SHP77 treated with DMSO at 0.1 percent for 48 hours (cell line): ENCODE results near the gene TANC1.
"Not testable (repeated sequence)": the region's sequence is repeated elsewhere in the genome, so short reads cannot be mapped to it uniquely, and the experiment has no call there.

Experiments
- DNase-seq: peaks from one replicate; lab custom pipeline; 2025; lab: John Stamatoyannopoulos, UW

The TANC1 gene

DNA sequence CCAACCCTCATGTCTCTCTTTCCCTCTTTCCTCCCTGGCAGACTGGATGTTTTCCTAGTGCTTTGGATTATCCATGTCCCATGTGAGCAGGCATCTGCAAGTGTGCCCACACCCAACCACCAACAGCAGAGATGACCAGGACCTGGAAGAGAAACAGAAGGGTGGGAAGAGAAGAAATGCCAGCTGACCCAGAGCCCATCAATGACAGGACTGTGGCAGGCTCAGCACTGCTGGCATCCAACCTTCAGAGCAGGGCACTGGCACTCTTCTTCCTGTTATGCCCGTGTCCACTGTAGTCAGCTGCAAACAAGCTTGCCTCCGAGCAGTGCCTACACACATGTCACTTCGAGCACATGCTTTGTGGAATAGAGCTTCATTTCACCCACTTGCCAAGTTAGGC lies 121.1 kb downstream of the TANC1 start:
- no peak for DNase-seq

DNA sequence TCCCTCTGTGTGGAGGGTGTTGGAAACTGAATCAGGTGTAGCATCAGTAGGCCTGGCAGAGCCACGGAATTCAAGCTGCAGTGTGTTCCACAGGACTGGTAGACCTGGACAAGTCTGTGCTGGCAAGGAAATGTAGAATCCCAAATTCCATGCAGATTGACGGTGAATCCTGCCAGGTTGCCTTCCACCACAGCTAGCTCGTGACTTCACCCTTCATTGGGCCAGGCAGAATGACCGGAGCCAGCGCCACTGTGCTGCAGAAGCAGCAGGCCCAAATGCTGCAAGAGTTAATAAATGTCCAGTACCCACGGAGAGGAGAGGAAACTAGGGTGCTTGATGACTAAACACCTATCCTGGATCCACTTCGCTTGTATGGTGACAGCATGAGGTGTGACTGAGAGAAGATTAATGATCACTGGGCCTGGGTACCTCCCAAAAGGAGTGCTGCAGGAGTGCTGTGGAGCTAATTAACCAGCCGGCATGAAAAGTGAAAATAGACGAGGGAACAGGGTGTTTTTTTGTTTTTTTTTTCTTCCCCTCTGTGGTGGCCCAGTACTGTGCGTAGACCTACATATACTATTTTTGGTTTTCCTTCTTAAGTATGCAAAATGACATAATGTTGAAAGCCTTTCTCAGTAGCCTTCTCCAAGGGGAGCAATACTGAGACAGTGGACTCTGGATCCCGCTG lies 122.2 kb downstream of the TANC1 start:
- no peak for DNase-seq

DNA sequence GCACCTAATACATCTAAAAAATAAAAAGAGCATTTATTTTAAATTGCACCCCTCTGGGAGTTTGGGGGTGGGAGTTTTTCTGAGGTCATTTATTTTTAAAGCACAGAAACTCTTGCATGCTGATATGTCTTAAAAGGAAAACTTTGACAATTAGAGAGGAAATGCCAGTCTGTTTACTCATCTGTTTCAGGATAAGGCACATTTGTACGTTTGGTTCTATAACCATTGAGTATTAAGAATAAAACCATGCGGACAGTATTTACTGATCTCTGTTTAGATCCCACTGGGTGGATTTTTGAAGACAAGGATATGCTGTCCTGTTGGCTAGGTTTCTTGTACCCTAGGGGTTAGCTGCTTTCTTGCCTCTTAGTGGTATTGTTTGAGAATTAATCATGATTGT lies 122.9 kb downstream of the TANC1 start:
- DNase-seq, result no peak

DNA sequence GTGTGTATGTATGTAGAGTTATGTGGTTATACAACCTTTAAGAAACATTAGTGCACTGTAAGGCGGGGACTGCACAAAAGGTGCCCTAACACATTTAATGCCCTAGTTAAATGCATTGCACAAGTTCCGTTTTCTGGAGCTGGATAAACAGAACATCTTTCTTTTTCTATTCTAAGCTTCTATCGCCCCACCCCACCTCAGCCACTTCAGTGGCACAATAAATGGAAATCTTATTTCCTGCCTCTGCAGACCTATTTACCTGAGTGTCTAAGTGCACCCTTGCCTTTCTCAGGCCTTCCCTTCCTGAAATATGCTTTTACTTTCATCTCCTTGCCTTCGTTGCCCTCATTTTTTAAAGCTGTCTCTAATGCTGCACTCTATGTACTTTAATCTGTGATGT lies 123.5 kb downstream of the TANC1 start:
- DNase-seq, result no peak

DNA sequence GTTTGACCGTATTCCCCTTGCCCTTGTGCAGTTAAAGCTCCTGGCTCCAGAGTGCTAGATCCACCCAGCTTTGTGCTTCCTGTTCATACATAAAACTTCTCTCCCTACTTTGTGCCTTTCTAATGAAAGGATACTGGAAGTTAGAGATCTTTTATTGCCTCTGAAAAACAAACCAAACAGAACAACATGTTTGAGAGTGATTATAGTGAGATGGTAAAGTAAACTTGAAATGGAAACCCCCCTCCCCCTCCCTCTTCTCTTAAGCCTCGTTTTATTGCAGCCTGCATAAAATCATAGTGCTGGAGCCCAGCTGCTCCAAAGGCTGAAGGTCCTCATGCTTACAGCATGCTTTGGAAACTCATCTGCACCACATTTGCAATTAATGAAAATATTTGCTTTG lies 125.1 kb downstream of the TANC1 start:
- peak; percentile 11 for DNase-seq

DNA sequence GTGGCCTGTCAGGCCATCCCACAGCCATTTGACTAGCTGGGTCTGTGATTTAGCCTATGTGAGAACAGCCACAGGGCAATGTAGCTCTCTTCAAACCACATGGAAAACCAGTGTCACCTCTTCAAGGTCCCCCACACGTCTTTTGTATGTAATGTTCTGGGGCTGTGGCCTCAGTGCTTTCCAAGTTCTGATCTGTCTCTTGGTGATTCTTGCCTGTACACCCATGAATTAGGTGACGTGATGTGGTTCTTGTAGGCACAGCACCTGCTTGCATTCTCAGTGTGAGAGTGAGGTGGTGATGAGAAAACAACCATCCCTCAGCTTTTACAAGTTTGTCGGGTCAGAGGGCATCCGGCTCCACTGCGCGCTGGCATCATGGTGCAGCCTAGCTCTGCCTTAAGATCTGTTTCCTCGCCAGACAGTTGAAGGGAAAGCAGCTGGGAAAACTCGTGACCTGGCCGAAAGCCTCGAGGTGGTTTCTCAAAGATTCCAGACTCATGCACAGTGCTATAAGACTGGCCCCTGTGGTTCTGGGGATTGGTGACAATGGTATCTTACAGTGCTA lies 125.8 kb downstream of the TANC1 start:
- peak; percentile 1 for DNase-seq

DNA sequence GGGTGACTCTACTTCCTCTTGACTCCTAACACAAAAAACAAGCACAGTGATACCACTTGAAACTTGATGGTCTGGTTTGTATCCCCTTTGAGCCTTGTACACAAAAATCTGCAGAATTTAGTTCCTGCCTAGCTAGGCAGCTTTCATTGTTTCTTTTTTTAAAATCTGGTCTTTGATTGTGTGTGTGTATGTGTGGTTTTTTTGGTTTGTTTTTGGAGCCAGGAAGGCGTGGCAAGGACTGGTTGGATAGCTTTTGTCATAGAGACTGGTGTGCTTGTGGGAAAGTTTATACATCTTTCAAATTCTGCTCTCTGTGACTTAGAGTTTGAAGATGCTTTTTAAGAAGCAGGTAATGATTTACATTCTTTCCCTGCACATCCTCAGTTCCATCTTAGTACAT lies 127.4 kb downstream of the TANC1 start:
- DNase-seq, result no peak

DNA sequence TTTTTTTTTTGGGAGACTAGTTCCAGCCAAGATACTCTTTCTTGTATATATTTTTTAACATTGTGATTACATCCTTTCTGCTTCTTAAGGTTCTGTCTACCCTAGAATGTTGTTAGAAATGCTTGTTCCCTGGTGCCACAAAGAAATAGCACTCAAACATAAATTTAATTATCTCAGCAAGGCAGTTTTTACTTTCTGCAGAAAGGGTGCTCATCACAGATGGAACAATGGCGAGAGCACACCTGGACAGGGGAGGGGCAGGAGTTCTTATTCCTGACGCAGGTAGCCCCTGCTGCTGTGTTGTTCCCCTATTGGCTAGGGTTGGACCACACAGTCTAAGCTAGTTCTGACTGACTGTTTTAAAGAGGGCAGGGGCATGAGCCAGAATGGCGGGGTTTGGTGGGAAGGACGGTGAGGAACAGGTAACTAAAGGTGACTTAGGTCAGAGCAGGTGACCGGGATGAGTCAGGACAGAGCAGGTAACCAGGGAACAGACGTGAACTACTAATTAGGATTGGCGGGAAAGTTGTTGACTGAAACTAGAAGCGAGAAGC lies 127.9 kb downstream of the TANC1 start:
- DNase-seq, result not testable (repeated sequence)

DNA sequence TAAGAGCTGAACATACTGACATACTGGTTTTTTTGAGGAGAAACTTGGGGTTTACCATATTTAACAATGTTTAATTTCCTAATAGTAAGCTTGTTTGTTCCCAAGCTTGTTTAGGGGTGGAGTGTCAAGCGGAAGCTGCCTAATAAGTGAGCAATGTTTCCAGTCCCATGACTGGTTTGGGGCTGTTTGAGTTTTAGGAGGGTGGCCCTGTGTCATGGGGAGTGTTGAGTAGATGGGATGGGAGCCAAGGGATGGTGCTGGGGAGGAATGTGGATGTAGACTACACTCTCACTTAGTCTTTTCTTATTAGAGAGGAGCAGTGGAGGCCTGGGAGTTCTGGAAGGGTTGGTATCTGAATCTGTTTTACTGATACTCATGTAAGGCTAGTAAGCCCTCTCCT lies 128.5 kb downstream of the TANC1 start:
- DNase-seq, result no peak

DNA sequence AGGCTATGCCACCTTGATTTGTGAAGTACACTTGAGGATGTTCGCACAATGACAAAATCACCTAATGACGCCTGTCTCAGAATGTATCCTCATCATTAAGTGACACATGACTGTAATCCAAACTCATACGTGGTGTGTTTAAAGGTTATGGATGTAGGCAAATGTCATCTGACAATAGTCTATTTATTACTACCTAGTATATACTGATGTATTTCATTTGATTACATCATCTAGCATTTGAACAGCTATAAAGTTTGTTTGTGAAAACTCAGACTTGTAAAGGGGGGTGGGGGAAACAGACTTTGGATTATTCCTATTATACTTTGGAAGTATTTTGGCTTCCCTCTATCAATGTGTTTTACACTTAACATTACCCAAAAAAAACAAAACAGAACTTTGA lies 129.9 kb downstream of the TANC1 start:
- DNase-seq, result no peak

DNA sequence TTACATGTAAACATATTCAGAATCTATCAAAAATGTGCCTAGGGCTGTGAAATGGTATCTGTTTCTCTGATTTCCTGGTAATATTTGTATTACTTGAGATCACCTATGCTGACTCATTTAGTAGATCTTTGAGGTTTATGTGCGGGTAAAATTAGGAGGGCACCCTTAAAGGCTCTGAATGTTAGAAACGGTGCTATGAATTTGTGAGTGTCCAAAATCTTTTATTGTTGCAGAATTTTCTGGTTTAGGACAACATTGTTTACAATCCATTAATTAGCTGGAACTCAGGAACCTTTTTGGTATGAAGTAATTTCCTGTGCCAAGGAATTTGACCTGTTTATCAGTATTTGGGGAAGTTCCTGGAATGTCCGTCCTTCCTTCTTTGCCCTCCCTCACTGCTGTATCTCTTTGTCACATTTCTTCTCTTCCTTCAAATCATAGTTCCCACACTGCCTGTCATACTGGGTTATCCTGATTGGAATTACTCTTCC lies 130.5 kb downstream of the TANC1 start:
- DNase-seq, result no peak

DNA sequence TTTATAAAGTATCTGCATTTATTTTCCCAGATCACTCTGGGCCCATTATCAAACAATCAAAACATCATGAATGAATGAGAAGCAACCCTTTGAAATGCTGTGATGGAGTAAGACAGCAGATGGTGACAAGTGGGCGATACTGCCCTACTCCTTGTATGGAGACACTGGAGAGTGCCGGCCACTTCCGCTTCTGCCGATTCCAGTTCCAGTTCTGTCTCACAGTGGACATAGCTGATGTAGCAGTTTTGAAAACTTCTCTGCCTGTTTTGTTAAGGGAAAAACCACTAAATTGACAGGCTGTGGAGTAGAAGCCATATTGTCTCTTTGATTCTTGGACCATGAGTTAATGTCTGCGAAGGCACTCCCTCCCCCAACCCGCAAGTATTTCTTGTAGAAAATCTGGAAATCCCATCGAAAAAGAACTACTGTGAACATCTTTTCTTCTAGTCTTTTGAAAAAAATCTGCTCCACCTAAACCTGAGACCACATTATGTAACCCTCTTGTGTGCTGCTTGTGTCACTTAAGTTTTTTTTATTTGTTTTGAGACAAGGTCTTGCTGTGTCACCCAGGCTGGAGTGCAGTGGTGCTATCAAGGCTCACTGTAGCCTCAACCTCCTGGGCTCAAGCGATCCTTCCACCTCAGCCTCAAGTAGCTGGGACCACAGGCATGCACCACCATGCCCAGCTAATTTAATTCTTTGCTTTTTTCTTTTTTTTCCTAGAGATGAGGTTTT lies 133.5 kb downstream of the TANC1 start:
- DNase-seq, result no peak

DNA sequence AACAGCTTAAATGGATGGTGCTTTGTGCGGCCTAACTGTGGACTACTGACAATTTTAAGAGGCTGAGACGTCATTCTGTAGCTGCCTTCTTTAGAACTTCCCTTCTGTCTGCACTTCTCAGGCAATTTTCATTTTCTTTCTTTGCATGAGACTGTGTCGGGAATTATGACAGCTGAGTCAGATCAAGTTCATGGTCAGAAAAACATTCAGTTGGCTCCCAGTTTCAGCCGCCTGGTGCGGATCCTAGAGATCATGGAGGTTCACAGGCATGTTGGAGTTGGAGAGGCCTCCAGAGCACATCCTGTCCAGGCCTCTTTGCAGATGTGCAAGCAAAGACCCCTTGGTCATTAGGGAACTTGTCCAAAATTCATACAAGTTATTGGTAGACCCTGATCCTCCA lies 135.0 kb downstream of the TANC1 start:
- DNase-seq, result no peak

DNA sequence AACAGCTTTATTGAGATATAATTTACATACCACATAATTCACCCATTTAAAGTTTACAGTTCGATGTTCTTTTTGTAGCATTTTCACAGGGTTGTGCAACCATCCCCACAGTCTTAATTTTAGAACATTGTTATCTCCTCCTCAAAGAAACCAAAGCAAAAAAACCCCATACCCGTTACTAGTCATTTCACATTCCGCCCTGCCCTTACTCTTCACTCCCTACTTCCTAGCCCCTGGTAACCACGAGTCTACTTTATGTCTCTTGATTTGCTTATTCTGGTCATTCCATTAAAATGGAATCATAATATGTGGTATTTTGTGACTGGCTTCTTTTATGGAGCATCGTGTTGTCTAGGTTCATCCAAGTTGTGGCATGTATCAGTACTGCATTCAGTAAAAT lies 137.7 kb downstream of the TANC1 start:
- no peak for DNase-seq

DNA sequence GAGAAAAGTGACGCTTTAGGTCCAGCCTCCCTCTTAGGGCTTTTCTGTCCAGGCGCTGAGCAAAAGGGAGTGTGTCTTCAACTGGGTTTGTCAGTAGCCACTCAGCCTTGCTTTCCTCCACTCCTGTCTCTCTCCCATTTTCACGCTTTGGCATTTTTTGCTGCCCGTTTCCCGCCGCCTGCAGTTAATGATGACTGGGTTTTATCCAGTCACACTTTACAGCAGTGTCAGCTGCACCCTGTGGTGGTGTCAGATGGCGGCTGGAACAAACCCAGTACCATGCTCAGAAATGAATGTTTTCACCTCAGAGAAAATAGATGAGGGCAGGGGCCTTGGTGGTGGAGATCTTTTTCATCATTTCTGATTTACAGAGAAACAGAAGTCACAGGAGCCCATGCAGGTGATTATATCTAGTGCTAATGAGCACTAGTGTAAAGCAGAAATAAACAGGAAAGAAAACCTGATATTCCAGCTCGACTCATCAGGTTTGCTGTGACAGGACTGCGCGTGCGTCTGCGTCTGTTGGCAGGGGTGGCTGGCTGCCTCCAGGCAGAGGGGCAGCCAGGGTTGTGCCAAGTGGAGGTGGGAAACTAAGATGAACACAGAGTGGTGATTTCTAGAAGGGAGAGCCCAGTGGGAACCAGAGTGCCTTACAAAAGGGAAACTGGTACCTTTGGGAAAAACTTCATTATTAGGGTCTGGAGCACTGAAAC lies 139.9 kb downstream of the TANC1 start:
- no peak for DNase-seq

DNA sequence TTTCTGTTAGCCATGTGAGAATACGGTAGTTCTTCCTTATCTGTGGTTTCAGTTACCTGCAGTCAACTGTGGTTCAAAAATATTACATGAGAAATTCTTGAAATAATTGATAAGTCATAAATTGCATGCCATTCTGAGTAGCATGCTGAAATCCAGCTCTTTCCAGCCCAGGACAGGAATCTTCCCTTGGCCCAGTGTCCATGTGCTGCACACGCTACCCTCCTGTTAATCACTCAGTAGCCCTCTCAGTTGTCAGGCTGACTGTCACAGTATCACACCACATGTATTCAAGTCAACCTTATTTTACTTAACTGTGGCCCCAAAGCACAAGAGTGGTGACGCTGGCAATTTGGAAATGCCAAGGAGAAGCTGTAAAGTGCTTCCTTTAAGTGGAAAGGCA lies 141.1 kb downstream of the TANC1 start:
- no peak for DNase-seq

DNA sequence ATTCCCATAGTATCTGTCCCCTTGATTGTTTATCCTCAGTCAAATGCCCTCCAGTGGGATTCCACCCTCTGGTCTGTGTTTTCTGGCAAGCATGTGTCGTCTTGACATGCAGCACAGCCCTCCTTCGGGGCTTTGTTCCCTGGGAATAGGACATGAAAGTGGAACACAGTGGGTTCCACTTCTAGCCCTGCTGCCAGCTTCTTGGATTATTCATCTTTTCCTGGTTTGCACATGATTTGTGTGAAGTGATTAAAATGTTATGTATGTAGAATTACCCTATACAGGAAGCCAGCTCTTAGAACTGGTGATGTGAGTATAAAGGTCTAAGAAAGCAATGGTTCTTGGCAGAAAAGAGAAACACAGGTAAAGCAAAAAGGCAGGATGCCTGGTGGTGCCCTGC lies 142.3 kb downstream of the TANC1 start:
- no peak for DNase-seq

DNA sequence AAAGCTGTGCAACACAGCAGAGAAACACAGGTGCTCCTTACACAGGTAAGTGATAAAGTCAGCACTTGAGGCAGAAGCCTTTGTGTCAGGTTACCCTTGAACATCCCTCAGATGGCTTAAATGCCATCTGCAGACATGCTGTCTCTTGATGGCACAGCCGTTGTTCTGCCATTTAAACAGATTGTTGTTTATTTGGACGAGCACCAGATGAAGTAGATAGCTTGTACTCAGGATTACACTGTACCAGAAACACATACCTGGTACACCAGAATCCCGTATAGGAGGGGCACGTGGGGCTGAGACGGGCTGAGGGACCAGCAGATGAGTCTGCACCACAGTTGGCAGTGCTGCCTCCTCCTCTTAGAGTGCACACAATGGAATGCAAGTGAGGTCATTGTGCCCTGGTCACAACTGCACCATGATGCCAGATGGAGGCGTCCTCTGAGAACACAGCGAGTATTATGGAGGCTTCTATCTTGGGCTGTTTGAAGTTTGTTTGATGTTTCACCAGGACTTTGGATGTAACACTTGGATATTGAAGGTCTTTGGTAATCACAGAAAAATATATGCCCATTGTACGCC lies 143.0 kb downstream of the TANC1 start:
- DNase-seq, result no peak

DNA sequence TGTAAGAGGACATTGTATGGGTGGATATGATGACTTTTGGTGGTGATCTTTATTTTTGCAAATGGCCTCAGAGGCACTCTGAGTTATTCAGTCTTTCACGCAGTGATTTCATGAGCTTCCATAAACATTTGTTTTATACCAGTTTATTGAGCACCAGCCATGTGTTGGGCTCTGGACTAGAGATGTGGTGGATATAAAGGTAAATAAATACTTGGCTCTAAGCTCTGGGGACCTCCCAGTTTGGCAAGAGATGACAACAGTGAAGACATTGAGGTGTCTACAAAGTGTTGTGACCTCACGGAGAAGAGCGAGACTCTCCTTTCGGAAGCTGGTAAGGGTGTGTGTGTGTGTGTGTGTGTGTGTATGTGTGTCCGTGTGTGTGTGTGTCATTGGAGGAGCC lies 146.4 kb downstream of the TANC1 start:
- DNase-seq, result no peak

DNA sequence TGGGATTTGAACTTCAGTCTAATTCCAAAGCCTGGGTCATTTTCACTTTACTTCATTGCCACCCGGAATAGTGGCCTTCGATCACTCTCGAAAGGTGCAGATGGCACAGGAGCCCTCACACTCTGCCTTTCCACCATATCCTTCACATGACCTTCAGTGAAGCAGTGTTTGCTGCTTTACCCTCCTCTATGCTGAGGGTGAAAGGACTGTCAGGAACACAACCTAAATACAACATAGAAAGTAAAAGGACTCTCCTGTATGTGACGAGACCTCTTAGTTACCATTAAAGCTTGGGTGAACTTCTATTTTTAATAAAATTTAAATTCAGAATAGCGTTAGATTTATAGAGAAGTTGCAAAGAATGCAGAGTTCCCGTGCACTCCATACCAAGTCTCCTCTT lies 148.5 kb downstream of the TANC1 start:
- DNase-seq, result no peak

DNA sequence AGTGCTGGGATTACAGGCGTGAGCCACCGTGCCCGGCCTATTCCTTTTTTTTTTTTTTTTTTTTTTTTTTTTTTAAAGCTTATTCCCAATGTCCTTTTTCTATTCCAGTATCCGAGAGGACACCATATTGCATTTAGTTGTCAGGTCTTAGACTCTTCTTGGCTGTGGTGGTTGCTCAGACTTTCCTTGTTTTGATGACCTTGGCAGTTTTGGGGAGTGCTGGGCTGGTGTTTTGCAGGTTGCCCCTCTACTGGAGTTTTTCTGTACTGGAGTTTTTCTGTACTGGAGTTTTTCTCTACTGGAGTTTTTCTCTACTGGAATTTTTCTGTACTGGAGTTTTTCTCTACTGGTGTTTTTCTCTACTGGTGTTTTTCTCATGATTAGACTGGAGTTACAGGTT lies 149.2 kb downstream of the TANC1 start:
- DNase-seq, result no peak
